H1 (cell line): ENCODE data around the gene NENF. TPM values are rescaled to one million over a fixed set of nuclear protein-coding genes. Genes with fewer than 3 reads are reported as not detected.

Experiments
- CREB1 ChIP-seq: IDR thresholded peaks from 2 replicates; pipeline ENCODE4 v1.6.1; 2012; ENCODE audit warnings: inconsistent platforms
- polyA plus RNA-seq, 7 experiments: library from polyadenylated mRNA; depleted of rRNA in 3 of 7; stranded (reverse) in 5 of 7; unstranded in 2 of 7; fragments of >200 nt in 5 of 7; fragments of 200-250 nt in 2 of 7; gene quantifications; 1 replicate in 5 of 7; 2 replicates in 1 of 7; 4 replicates in 1 of 7; pipeline versions ENCODE4 v1.2.1 to v1.2.3, GENCODE V29; 2011 to 2013; ENCODE audit warnings: missing spikeins in 2 of 7, mixed read lengths in 2 of 7
- total RNA-seq: library from RNA; stranded (reverse); fragmentation: NEBNext Ultra II Directional; extraction: Animal tissue kit (Norgen Biotek cat#: 25700); gene quantifications from 2 replicates; pipeline ENCODE4 v1.2.1, GENCODE V29; 2021
- TF ChIP-seq, protein P1 (sequence below): fragments of 300-600 bp; sonication (generic); IDR thresholded peaks from 2 replicates; pipeline ENCODE4 v1.7.1; 2012; ENCODE audit warnings: low read length, moderate library complexity, mild to moderate bottlenecking, inconsistent platforms; ENCODE audit not compliant: insufficient replicate concordance

NENF gene
- total and polyA plus RNA-seq, 2 of the 8 experiments (the other 6 are each of a cell fraction or from before 2014, with no cell fraction given) = 27.0 to 28.0 TPM

DNA sequence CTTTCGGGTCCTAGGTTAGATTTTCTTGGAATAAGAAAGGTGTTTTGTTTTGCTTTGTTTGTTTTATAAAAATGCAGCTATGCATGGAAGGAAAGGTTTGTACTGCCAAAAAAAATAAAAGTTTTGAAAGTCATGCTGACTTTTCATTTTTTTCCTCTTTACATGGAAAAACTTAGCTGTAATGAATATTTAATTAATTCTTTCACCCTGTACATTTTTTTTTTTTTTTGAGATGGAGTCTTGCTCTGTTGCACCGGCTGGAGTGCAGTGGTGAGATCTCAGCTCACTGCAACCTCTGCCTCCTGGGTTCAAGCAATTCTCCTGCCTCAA lies 48.7 kb downstream of the NENF start (continued):
- TF ChIP-seq, protein P1, sequence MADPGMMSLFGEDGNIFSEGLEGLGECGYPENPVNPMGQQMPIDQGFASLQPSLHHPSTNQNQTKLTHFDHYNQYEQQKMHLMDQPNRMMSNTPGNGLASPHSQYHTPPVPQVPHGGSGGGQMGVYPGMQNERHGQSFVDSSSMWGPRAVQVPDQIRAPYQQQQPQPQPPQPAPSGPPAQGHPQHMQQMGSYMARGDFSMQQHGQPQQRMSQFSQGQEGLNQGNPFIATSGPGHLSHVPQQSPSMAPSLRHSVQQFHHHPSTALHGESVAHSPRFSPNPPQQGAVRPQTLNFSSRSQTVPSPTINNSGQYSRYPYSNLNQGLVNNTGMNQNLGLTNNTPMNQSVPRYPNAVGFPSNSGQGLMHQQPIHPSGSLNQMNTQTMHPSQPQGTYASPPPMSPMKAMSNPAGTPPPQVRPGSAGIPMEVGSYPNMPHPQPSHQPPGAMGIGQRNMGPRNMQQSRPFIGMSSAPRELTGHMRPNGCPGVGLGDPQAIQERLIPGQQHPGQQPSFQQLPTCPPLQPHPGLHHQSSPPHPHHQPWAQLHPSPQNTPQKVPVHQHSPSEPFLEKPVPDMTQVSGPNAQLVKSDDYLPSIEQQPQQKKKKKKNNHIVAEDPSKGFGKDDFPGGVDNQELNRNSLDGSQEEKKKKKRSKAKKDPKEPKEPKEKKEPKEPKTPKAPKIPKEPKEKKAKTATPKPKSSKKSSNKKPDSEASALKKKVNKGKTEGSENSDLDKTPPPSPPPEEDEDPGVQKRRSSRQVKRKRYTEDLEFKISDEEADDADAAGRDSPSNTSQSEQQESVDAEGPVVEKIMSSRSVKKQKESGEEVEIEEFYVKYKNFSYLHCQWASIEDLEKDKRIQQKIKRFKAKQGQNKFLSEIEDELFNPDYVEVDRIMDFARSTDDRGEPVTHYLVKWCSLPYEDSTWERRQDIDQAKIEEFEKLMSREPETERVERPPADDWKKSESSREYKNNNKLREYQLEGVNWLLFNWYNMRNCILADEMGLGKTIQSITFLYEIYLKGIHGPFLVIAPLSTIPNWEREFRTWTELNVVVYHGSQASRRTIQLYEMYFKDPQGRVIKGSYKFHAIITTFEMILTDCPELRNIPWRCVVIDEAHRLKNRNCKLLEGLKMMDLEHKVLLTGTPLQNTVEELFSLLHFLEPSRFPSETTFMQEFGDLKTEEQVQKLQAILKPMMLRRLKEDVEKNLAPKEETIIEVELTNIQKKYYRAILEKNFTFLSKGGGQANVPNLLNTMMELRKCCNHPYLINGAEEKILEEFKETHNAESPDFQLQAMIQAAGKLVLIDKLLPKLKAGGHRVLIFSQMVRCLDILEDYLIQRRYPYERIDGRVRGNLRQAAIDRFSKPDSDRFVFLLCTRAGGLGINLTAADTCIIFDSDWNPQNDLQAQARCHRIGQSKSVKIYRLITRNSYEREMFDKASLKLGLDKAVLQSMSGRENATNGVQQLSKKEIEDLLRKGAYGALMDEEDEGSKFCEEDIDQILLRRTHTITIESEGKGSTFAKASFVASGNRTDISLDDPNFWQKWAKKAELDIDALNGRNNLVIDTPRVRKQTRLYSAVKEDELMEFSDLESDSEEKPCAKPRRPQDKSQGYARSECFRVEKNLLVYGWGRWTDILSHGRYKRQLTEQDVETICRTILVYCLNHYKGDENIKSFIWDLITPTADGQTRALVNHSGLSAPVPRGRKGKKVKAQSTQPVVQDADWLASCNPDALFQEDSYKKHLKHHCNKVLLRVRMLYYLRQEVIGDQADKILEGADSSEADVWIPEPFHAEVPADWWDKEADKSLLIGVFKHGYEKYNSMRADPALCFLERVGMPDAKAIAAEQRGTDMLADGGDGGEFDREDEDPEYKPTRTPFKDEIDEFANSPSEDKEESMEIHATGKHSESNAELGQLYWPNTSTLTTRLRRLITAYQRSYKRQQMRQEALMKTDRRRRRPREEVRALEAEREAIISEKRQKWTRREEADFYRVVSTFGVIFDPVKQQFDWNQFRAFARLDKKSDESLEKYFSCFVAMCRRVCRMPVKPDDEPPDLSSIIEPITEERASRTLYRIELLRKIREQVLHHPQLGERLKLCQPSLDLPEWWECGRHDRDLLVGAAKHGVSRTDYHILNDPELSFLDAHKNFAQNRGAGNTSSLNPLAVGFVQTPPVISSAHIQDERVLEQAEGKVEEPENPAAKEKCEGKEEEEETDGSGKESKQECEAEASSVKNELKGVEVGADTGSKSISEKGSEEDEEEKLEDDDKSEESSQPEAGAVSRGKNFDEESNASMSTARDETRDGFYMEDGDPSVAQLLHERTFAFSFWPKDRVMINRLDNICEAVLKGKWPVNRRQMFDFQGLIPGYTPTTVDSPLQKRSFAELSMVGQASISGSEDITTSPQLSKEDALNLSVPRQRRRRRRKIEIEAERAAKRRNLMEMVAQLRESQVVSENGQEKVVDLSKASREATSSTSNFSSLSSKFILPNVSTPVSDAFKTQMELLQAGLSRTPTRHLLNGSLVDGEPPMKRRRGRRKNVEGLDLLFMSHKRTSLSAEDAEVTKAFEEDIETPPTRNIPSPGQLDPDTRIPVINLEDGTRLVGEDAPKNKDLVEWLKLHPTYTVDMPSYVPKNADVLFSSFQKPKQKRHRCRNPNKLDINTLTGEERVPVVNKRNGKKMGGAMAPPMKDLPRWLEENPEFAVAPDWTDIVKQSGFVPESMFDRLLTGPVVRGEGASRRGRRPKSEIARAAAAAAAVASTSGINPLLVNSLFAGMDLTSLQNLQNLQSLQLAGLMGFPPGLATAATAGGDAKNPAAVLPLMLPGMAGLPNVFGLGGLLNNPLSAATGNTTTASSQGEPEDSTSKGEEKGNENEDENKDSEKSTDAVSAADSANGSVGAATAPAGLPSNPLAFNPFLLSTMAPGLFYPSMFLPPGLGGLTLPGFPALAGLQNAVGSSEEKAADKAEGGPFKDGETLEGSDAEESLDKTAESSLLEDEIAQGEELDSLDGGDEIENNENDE = no peak
- no peak for TF ChIP-seq CREB1
